CD4-positive, alpha-beta T cell (primary cell): Measurements from ENCODE around the gene TMA7. TPM values are rescaled to one million over a fixed set of nuclear protein-coding genes. Genes with fewer than 3 reads are reported as not detected.

ENCODE experiments used
- ATAC-seq: fragments of 200-7000 bp; cut with Tn5 transposase; one replicate; pipeline ENCODE4 v1.10.0; 2022; ENCODE audit warnings: mild to moderate bottlenecking; ENCODE audit not compliant: poor library complexity
- CTCF ChIA-PET: fragments of 350-600 bp; sonication (Branson Sonifier 250); formaldehyde crosslinking; loops from one replicate; lab custom pipeline; 2021; ENCODE audit warnings: antibody characterized with exemption, inconsistent platforms; lab: Charles Lee
- POLR2A ChIA-PET: fragments of 350-600 bp; sonication (Branson Sonifier 250); formaldehyde crosslinking; loops from one replicate; lab custom pipeline; 2021; ENCODE audit warnings: antibody characterized with exemption, inconsistent platforms; lab: Charles Lee
- DNase-seq, 14 experiments: peaks; one replicate each; pipeline ENCODE4 v3.0.0-alpha.2; 2013 to 2020; ENCODE audit warnings: mixed read lengths in 2 of 14
- H3K27ac ChIP-seq, 2 donors: one replicate each; pipeline versions ENCODE4 v1.5.1 to v1.7.0; 2013; ENCODE audit warnings: low read length in 2 of 2, low read depth in 1 of 2, mild to moderate bottlenecking in 1 of 2
- H3K27me3 ChIP-seq, 2 experiments: 1 replicate in 1 of 2; 2 replicates in 1 of 2; pipeline versions ENCODE4 v1.6.1 to v1.7.0; 2013; ENCODE audit warnings: low read length in 2 of 2, control low read depth in 1 of 2, mild to moderate bottlenecking in 1 of 2, moderate library complexity in 1 of 2; ENCODE audit not compliant: insufficient read depth in 2 of 2, control insufficient read depth in 1 of 2
- H3K36me3 ChIP-seq: one replicate; pipeline ENCODE4 v1.6.1; 2013; ENCODE audit warnings: low read length, control low read depth; ENCODE audit not compliant: insufficient read depth
- H3K4me1 ChIP-seq: one replicate; pipeline ENCODE4 v1.6.1; 2013; ENCODE audit warnings: low read length, control low read depth; ENCODE audit not compliant: insufficient read depth
- H3K4me3 ChIP-seq: one replicate; pipeline ENCODE4 v1.5.1; 2013; ENCODE audit warnings: mild to moderate bottlenecking, low read length, moderate library complexity
- H3K9me3 ChIP-seq, 2 experiments: 1 replicate in 1 of 2; 2 replicates in 1 of 2; pipeline versions ENCODE4 v1.6.1 to v1.7.0; 2013; ENCODE audit warnings: low read length in 2 of 2, mild to moderate bottlenecking in 2 of 2, control low read depth in 1 of 2, moderate library complexity in 1 of 2; ENCODE audit not compliant: control insufficient read depth in 1 of 2, insufficient read depth in 1 of 2
- H3K27ac Mint-ChIP-seq: one replicate; pipeline ENCODE4 v1.8.0; 2020; ENCODE audit warnings: mixed read lengths
- H3K27me3 Mint-ChIP-seq: one replicate; pipeline ENCODE4 v1.8.0; 2021; ENCODE audit warnings: mixed read lengths
- H3K36me3 Mint-ChIP-seq: one replicate; pipeline ENCODE4 v1.8.0; 2021; ENCODE audit warnings: low read depth, mixed read lengths
- H3K4me1 Mint-ChIP-seq: one replicate; pipeline ENCODE4 v1.8.0; 2021; ENCODE audit warnings: low read depth, mixed read lengths
- H3K4me3 Mint-ChIP-seq: one replicate; pipeline ENCODE4 v1.8.0; 2020; ENCODE audit warnings: mild to moderate bottlenecking, mixed read lengths
- H3K9me3 Mint-ChIP-seq: one replicate; pipeline ENCODE4 v1.8.0; 2020; ENCODE audit warnings: mixed read lengths
- CTCF ChIP-seq: fragments of 200-600 bp; IDR thresholded peaks from one replicate; pipeline ENCODE4 v1.8.0; 2022; ENCODE audit warnings: antibody characterized with exemption, mild to moderate bottlenecking
- intact Hi-C, 2 experiments: fragments of 100-400 bp; cut with DNase I in 1 of 2; cut with micrococcal nuclease in 1 of 2; formaldehyde crosslinking; loops; one replicate each; pipeline versions ENCODE4 v1.15.1 to v1.9.0; 2023 to 2025; cut with DNase I, micrococcal nuclease
- total RNA-seq, 174 experiments: library from RNA in 2 of 174; stranded (reverse) in 2 of 174; gene quantifications; one replicate each; pipeline ENCODE4 v1.2.3 and lab custom pipeline; 2021 to 2026

TMA7 gene
- total RNA-seq, 2 experiments from 2014 or later, result 289 to 297 TPM

GRCh38 chr3:48402907-48403306, 37.1 kb upstream of the TMA7 start:
- ChIA-PET CTCF (interaction anchor here (5.1 kb wide), 1 partner anchor 34 kb away, joined by 118 read pairs; no protein-coding TSS in a partner anchor), POLR2A (no interaction called here)
- no peak overlapping the region for H3K4me3 ChIP-seq
- Mint-ChIP-seq H3K36me3 (no peaks in the 10 kb centered on the region), H3K4me3 (no peak overlapping the region), H3K9me3 (no peaks in the 10 kb centered on the region), H3K4me1 (no peaks in the 10 kb centered on the region), H3K27me3 (no peaks in the 10 kb centered on the region), H3K27ac (no peak overlapping the region)
- intact Hi-C loops, result no loop called here
- no peaks in the 10 kb centered on the region for H3K36me3 ChIP-seq
- no peaks in the 10 kb centered on the region for H3K27me3 ChIP-seq
- no peak overlapping the region for H3K27ac ChIP-seq
- DNase-seq, result no peak
- TF ChIP-seq CTCF, result no peak
- no peaks in the 10 kb centered on the region for H3K4me1 ChIP-seq
- no peaks in the 10 kb centered on the region for H3K9me3 ChIP-seq
- ATAC-seq, result no peak

DNA sequence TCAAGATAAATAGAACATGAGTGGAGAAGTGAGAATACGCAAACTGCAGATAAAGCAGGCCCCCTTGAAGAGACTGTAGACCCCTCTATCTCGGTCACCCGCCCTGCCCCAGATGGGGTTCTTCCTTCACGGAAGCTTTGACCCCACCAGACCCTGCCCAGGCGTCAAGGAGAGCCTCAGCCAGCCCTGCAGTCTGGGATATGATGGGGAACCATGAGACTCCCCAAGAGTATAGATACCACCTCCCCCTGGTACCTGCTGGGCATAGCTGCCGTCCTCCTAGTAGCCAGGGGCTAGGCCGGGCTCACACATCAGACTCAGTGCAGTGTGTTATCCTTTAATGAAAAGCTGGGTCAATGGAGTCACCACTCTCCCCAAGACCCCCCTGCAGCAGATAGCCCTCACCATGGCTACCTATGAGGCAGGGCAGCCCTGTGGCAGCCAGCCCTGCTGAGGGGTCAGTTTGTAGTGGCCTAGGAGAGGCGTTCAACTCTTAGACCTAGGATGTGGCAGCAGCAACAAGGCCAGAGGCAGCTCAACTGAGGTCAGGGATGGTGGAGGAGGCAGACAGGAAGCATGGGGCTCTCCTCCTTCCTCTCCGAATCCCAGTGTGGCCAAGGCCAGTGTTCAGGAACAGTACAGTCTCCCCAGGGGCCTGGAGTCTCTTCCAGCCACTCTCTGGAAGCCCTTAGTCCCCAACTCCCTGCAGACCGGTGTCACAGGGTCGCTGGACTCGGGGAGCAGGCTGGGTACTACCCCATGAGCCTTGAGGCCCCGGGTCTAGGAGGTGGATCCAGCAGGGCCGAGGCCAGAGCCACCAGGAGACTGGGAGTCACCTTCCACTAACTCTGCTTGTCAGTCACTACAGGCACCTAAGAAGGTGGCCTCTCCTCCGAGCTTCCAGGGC, 36.3 kb upstream of the TMA7 start:
- ATAC-seq (no peak), DNase-seq (peak in 2 of 14 experiments; percentile 9 to 27)
- intact Hi-C loops, result no loop called here
- Histone ChIP-seq H3K4me3 (no peak overlapping the region), H3K27ac (no peak overlapping the region), H3K27me3 (no peaks in the 10 kb centered on the region), H3K4me1 (no peaks in the 10 kb centered on the region), H3K36me3 (no peaks in the 10 kb centered on the region), H3K9me3 (no peaks in the 10 kb centered on the region)
- H3K9me3 Mint-ChIP-seq, result no peaks in the 10 kb centered on the region
- no peaks in the 10 kb centered on the region for H3K36me3 Mint-ChIP-seq
- no peak overlapping the region for H3K4me3 Mint-ChIP-seq
- H3K27me3 Mint-ChIP-seq, result no peaks in the 10 kb centered on the region
- TF ChIP-seq CTCF, result no peak
- H3K4me1 Mint-ChIP-seq, result no peaks in the 10 kb centered on the region
- ChIA-PET POLR2A (no interaction called here), CTCF (no interaction called here)
- H3K27ac Mint-ChIP-seq, result no peak overlapping the region

- H3K36me3 ChIP-seq, result no peaks in the 10 kb centered on the region
- Mint-ChIP-seq H3K36me3 (no peaks in the 10 kb centered on the region), H3K27me3 (no peaks in the 10 kb centered on the region), H3K27ac (no peak overlapping the region), H3K4me3 (no peak overlapping the region), H3K9me3 (no peaks in the 10 kb centered on the region), H3K4me1 (no peaks in the 10 kb centered on the region)
- peak in 1 of 14 experiments; percentile 4 for DNase-seq
- no peaks in the 10 kb centered on the region for H3K9me3 ChIP-seq
- no peak for ATAC-seq
- no peak for TF ChIP-seq CTCF
- POLR2A ChIA-PET, result interaction anchor here (0.9 kb wide), 1 partner anchor 100 kb away, joined by 3 read pairs; no protein-coding TSS in a partner anchor
- no peaks in the 10 kb centered on the region for H3K4me1 ChIP-seq
- CTCF ChIA-PET, result no interaction called here
- intact Hi-C loops, result no loop called here
- H3K4me3 ChIP-seq, result no peak overlapping the region
- H3K27me3 ChIP-seq, result no peaks in the 10 kb centered on the region
- no peak overlapping the region for H3K27ac ChIP-seq
These were observed 35.4 kb upstream of the TMA7 start for GRCh38 chr3:48404440-48405342.
